Measurements from ENCODE around the gene NAT9. TPM values are rescaled to one million over a fixed set of nuclear protein-coding genes. Genes with fewer than 3 reads are reported as not detected.

The NAT9 gene
- total RNA-seq, 1 experiment from 2014 or later = 63.5 TPM

DNA sequence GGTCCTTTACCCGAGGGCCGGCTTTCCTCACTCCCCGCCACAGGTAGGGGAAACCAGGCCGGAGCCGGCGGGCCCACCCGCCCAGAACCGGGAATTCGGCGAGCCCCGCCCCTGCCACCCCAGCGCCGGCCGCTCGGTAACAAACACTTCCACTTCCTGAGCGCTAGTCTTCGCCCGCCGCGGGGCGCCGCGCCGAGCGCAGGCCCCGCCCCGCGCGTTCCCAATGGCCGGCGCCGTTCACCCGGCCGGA, 27.9 kb downstream of the NAT9 start:
- Mint-ChIP-seq H3K36me3 (ENCODE audit: insufficient read depth in 1 of 3, low read depth in 3 of 3) (peaks cover 12 to 24% (median 17%) of the 10 kb centered on the region in 3 experiments), H3K4me3 (peak overlapping the region in 1 of 2 experiments; percentile 53; a peak in 3 of 5 replicates), H3K9me3 (no peaks in the 10 kb centered on the region), H3K27me3 (ENCODE audit: low read depth) (peaks cover 9% of the 10 kb centered on the region), H3K27ac (no peak overlapping the region), H3K4me1 (peaks cover 56 to 63% of the 10 kb centered on the region in 2 experiments)
- TF ChIP-seq CTCF (conservative IDR thresholded peaks at IDR 0.05) = no peak
- peak; percentile 98 for DNase-seq
- H3K27ac ChIP-seq (ENCODE audit: insufficient read length, low read depth, low read length) = no peak overlapping the region
- no peaks in the 10 kb centered on the region for H3K27me3 ChIP-seq (ENCODE audit: insufficient read depth, low read length)
- H3K14ac ChIP-seq (ENCODE audit: insufficient read depth, low read length) = no peak overlapping the region
- no peak overlapping the region for H2AK5ac ChIP-seq (ENCODE audit: insufficient read length, low read length)
- no peak overlapping the region for H2AFZ ChIP-seq (ENCODE audit: low read length)
- H2BK15ac ChIP-seq (ENCODE audit: low read depth, low read length) = no peak overlapping the region
- no peak overlapping the region for H3K18ac ChIP-seq (ENCODE audit: insufficient read length, low read depth, low read length)
- H2BK120ac ChIP-seq (ENCODE audit: low read depth, low read length, poor library complexity, severe bottlenecking) = no peak overlapping the region
- no peak overlapping the region for H3K4ac ChIP-seq (ENCODE audit: low read depth, low read length)
- no peak overlapping the region for H2BK20ac ChIP-seq (ENCODE audit: low read depth, low read length, poor library complexity, severe bottlenecking)
- no peak overlapping the region for H3K56ac ChIP-seq (ENCODE audit: insufficient read length, low read depth, low read length)
- peaks cover 11% of the 10 kb centered on the region for H3K4me1 ChIP-seq (ENCODE audit: insufficient read depth, low read length)
- no peak overlapping the region for H3K23ac ChIP-seq (ENCODE audit: insufficient read length, low read depth, low read length)
- H3K79me1 ChIP-seq (ENCODE audit: insufficient read depth, low read depth, low read length, poor library complexity, severe bottlenecking) = peaks cover 2% of the 10 kb centered on the region
- peaks cover 9% of the 10 kb centered on the region; the same call in 1 of the 2 replicates for H3K79me2 ChIP-seq (ENCODE audit: insufficient read depth, low read length)
- whole genome bisulfite sequencing (ENCODE audit: extremely low coverage, insufficient read length, low lambda C conversion rate) = no CpG with 5 or more reads among the region's 34 CpGs
- H2BK12ac ChIP-seq (ENCODE audit: insufficient read length, low read depth, low read length) = no peak overlapping the region
- H3T11ph ChIP-seq (ENCODE audit: low read length) = no peak overlapping the region
- no peak overlapping the region for H3K4me2 ChIP-seq (ENCODE audit: insufficient read depth, insufficient read length, low read length)
- H3K9me3 ChIP-seq (ENCODE audit: control insufficient read depth, low read depth, low read length) = no peaks in the 10 kb centered on the region
- H2BK5ac ChIP-seq (ENCODE audit: insufficient read length, low read length) = no peak overlapping the region
- no peak overlapping the region for H4K5ac ChIP-seq (ENCODE audit: insufficient read length, low read depth, low read length)
- H3K23me2 ChIP-seq (ENCODE audit: insufficient read length, low read depth, low read length, poor library complexity, severe bottlenecking) = peaks cover 9% of the 10 kb centered on the region
- H4K20me1 ChIP-seq (ENCODE audit: control insufficient read depth, insufficient read depth, insufficient read length) = no peaks in the 10 kb centered on the region
- H4K91ac ChIP-seq (ENCODE audit: insufficient read length, low read depth, low read length) = no peak overlapping the region
- H4K8ac ChIP-seq (replicated peaks; ENCODE audit: insufficient read length, low read depth, low read length) = no peak overlapping the region
- H3K9ac ChIP-seq (ENCODE audit: extremely low read depth, insufficient read length, low read length) = no peak overlapping the region
